Ecto neural progenitor cell (in vitro differentiated cells): ENCODE data around the gene MEN1.

Source experiments
- DNase-seq: peaks from one replicate; pipeline ENCODE4 v3.0.0-alpha.2; 2018; ENCODE audit warnings: low spot score

The MEN1 gene

DNA sequence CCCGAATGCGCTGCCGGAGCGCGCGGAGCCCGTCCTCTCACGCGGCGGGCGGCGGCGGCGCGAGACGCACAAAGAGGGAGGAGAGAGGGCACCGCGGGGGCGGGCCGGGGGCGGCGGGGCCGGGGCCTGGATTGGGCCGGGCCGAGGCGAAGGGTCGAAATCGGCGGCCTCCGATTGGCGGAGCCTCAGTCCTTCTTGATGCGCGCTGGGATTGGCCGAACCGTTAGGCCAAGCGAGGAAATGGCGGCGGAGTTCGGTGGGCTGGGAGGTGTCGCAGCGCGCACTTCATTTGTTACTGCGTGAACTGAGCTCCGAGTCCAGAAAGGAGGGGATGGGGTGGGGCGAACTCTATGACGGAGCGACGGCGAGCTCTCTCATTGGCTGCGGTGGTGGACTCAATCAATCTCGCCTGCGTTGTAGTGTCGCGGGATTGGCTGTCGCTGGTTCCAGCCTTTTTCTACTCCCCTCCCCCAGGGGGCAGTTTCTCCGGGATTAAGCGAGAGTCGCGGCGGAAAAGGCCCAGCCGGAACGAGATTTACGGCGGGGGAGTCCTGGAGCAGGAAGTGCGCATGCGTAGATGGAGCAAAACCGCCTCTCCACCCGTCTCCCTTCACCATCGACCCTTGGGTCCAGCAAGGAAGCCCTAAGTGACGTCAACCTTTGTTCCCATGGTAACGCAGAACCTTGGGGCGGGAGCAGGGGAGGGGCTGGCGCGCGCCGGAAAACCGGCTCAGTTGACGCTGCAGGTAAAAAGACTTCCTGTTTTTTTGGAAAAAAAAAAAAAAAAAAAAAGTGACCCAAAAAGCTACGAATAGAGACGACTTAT, 31.7 kb downstream of the MEN1 start, which contains the start of gene SF1:
TSS of gene SF1 (minus strand) at position 70 of the 826 bp plus-strand sequence. CDS start 150 bp downstream, outside the sequence.
- peak; percentile 100 for DNase-seq

DNA sequence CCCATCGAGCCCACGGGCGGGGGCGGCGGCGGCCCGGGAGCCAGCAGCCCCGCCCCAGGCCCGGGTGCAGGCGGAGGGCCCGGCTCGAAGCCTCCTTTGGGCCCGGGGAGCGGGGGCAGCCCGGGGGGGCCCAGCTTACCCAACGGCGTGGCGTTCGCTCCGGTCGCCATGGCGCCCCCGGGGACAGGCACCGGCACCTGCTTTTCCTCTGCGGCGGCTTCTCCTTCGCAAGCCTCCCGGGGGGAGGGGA, 32.2 kb downstream of the MEN1 start:
- DNase-seq: no peak

DNA sequence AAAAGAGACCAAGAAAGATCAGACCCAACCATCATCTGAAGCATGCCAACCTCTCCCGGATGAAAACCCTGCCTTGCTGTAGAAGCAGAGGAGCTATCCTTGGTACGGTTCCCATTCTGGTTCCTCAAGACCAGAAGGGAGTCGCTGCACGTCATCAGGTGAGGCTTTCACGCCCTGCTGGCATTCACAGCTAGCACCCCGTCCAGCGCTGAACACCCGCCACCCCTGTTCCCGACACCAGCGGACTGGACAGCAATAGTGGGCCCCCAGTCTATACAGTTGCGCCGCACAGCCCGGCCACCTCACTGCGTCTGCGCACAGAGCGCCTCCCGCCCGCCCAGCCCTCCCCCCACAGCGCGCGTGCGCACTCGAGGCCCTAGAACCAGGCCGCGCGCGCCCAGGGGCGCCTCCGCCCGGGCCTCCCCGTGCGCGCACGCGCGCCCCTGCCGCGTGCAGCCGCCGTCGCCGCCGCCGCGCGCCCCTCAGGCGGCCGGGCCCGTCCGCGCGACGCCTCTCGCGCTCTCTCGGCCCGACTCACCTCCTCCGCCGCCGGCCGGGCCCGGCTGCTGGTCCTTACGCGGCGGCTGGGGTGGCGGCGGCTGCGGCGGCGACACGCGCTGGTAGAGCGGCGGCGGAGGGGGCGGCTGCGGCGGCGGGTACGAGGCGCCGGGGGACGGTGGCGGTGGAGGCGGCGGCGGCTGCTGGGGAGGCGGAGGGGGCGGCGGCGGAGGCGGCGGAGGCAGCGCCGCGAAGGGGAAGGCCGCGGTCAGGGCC, 32.7 kb downstream of the MEN1 start:
- DNase-seq: peak; percentile 88

DNA sequence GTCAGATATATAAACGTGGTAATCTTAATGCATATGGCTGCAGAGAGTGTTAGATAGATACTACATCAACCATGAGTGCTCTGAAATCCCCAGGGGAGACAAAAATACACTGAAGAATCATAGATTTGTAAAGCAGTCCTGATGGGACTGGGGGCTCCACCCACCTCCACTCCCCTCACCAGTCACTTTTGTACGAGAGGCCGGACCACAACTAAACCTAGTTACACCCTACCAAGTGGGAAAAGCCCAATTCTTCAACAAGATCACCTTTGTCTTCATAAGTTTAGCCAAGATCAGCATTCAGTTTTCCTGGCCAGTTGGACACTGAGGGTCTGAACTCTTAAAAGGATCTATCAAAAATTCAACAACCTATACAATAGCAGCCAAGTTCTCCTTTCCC, 33.5 kb downstream of the MEN1 start:
- DNase-seq: no peak

DNA sequence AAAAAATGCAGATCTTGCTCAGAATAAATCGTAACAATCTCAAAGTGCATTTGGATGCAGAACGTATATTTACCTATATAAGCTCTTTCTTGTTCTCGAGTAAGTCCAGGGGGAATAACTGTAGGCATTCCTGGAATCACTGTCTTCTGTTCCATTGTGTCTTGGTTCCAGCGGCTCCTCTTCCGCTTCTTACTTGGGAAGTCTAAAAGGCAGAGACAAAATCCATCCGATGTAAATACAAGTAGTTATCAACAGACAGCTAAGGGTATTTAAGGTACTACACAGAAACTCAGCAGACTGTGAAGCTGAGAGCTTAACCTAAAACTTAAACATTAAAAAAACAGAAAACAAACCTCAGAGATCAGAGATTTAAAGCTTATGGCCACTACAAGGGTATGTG, 33.9 kb downstream of the MEN1 start:
- DNase-seq: no peak

DNA sequence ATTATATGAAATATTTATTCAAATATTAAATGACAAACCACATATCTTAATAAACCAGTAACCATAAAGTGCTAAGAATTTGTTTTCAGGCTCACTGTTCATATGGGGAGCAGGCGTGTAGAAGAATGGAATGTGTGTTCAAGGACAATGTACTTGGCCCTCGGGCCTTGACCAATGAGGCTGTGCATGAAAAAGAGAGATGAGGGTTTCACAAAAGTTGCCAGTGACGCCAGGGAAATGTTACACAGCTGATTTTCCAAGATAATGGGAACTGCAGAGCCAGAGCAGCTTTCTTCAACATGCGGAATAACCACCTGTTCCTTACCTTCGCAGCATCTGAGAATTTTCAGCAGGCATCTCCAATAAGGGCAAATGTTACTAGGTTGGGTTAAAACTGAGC, 36.2 kb downstream of the MEN1 start:
- DNase-seq: no peak

DNA sequence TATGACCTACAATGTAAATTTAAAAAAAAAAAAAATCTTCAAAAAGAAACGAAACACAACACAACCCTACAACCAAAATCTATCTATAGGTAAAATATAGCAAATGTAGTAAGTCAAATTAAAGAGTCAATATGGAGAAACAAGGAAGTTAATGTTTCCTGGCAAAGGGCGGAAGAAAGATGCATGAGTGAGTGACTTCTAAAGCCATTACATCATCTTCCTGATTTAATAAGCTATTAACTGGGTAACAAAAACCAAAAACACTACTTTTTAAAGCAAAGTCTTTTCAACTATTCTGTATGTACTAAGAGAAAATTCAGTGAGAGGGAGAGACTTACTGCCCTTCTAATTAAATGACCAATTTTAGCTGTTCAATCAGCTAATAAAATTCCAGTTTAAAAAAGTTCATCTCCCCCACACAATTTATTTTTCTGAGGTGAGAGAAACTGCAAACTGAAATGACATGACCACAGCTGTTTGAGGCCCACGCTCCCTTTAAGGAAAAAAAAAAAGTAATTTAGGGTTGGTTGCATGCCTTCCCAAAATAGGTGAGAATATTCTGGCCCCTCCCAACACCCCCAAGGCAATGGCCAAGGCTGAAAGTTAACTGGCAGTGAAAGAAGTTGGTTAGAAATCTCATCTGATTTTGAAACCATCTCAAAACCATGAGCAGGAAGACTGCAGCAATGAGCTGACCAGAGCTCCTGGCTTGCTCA, 37.9 kb downstream of the MEN1 start:
- DNase-seq: no peak

DNA sequence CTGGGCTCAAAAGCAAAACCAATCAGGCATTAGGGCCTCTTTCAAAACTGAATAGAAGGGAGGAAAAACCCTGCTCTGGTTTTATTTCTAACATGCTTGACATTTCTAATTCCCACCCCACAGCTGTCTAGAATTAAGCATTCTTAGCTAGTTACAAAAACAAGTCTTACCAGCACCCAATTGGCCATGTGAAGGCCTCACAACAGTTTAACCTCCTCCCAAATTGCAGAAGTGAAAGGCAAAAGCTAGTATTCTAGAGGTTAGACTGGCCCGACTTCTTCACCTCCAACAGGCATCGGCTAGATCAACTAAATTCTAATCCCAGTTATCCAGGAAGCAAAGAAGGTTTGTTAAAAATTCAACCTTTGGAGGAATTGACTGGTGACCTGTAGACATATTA, 38.5 kb downstream of the MEN1 start:
- DNase-seq: no peak

DNA sequence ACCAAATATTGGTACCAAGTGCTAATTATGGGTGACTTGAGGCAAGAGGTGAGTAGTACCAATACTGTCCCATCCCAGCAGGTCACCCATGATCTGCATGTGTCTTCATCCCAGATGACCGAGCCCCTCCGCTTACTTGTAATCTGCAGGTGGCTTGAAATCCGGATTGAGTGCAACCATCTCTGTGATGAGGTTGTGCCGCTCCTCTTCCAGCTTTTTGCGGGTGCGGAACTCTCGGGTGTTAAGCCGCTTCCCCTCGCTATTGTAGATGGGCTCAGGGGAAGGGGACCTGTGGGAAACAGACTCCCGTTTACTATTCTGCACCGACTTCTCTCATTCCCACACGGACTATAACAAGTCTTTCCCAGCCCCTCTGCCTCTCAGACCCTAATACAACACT, 40.2 kb downstream of the MEN1 start:
- DNase-seq: no peak

DNA sequence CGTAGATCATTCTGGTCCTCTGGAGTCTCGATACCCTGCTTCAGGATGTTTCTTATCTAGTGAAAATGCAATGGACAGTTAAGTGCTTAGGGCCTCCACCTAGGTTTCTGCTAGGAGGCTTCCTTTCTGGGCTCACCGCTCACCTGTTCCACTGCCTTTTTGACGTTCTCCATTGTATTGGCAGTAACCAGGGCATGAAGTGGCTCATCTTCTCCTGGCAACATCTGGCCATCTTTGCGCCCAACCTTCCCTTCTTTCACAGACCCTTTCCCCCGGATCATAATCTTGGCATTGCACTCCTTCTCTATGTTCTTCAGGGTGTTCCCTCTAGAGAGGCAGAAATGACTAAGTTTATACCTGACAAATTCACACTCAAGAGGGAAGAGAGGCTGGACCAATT, 41.1 kb downstream of the MEN1 start:
- DNase-seq: no peak

DNA sequence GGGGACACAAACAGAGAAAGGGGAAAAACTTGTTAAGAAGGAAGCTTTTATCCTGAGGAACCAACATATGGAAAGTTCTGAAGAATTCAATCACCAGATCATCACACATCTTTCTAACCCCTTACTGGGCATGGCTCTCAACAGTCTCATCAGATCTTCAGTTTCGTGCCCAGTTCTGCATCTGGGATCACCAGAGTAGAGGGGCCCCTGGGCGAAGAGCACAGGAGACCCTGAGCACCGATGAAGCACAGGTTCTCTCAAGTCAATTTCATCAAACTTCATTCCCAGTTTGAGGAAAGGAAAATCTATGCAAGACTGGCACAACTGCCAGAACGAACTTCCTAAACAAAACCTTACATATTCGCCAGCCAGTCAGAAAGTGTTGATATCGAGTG, 42.1 kb downstream of the MEN1 start:
- no peak for DNase-seq

DNA sequence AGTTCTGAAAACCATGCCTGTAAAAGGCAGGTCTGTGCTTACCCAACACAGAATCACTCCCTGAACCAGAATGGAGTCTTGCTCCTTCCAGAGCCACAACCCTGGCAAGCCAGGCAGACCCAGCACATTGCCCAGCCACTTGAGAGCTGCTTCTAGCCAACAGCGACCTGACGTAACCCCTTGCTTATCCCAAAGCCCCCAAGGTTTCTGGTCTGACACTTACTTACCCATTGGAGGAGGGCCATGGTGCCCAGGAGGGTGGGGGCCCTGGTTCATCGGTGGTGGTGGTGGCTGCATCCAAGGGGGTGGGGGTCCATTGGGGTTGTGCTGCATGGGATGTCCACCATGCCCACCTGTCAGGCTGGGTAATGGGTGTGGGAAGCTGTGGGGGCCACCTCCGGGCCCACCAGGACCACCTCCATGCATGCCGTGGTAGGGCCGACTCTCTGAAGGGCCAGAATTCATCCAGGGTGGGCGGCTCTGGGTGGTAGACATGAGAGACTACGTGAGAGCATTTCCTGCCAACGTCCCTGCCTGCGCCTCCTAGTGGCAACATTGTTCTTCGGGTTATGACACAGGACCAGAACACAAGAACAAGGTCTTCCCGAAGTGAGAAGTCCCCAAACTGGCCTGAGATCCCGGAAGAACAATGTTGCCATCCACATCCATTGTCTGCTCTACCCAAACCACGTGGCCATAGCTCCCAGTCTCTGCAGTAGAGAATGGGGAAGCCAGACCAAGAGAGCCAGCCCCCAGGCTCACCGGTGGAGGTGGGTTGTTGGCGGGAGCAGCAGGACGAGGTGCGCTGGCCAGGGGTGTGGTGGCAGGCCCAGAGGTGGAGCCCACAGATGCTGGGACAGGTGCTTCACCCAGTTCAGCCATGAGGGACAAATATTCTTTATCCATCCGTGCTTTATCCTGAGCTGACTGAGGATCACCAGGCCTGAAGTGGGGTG, 42.7 kb downstream of the MEN1 start:
- peak; percentile 86 for DNase-seq

DNA sequence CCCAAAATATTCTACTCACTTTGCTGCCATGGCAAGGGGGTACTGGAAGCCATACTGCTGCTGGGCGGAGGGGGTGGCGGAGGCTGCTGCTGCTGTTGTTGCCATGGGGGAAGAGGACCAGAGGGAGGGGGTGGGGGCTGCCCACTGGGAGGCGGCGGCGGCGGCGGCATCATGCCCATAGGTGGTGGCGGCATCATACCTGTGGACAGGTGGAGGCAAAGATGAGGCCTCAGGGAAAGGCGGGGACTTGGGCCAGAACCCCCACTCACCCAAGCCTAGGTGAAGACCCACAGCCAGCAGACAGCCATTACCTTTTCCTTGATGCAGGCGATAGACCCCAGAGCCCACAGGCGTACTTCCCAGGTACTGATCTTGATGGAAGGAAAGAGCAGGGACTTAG, 43.5 kb downstream of the MEN1 start:
- no peak for DNase-seq

DNA sequence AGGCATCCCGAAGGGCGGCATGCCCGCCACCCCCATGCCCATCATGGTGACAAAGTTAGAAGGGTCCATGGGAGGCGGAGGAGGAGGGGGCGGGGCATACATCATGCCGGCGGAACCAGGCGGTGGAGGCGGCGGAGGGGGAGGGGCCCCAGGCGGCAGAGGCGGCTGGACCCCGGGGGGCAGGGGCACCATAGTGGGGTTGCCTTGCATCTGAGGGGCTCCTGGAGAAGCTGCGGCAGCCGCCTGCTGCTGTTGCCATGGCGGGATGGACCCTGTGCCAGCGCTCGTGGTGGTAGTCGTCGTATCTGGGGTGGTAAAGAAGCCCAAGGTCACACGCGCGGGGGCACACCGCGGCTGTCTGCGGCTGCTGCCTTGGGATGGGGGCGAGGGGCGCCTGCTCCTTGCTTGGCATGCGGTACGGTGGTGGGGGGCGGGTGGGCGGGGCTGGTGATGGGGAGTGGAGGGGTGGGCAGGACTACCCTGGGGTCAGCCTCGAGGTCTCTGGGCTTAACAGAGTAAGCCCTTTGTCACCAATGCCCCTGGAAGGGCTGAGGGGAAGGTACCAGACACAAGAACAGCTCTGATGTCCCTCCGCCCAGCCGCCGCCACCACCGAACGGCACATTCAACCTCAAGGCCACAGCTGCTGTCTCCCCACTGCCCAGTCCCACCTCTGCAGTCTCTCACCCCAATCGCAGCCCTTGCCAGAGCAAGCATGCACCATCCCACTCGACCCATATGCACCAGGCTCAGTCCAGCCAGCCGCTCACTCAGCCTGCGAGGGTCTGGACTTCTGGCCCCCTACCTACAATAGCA, 44.3 kb downstream of the MEN1 start:
- peak; percentile 47 for DNase-seq

DNA sequence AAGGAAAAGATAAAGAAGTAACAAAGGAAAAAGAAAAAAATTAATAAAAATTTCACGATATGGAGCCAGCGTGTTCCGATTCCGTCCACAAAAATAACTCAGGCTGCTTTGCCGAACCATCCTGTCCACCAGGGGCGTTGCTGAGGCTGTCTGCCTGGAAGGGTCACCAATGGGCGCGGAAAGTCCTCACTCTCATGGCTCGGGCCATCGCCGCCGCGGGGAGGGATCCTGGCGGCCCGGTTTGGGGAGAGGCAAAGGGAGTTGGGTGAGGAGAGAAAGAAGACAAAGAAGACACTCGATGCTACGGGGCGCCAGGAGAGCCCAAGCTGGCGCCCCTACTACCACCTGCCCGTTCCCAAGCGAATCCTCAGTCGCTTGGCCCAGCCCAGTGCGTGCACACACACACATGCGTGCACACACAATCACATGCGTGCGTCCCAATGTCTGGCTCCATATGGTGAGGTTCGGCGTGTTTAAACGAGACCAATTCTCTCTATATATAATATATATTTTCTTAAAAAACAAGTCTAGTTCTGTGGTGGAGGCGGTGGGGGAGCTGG, 45.0 kb downstream of the MEN1 start:
- DNase-seq: peak; percentile 54

DNA sequence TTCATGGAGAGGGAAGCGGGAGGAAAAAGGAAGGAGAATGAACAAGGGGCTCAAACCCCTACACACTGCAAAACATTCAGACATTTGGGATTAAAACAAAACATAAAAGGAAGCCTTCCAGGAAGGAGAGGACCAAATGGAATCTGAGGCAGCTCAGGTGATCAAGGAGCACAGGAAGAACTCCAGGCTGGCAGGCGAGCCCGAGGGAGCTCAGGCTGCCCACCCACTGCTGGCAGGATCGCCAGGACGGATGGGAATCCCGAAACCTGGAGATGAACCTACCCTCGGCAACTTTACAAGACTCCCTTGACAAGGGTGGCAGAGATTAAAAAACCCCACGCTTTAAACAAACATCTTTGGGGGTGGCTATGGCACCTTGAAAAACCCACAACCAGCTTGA, 45.6 kb downstream of the MEN1 start:
- no peak for DNase-seq

DNA sequence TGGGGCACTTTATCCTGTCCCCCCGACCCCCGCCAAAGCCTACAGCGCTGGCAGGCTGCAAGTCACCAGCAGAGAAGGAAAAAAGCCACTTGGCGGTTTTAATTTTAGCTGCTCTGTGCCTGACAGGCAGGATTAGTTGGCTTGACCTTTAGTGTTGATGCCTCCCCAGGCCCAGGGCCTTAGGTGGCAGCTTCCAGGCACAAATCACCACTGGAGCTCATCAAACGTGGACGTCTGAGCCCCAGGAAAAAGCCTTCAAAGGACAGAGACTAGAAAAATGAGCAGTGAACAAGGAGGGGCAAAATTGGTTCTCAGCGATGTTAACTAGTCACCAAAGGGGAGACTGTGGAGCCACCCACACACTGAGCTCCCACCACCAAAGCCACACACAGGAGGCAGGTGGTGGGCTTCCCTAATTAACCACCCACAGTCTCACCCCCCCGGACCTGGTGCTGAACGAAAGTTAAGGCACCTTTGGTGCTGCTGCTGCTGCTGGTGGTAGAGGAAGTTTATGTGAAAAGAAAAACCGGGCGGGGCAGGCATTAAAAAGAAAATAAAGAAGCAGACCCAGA, 46.2 kb downstream of the MEN1 start:
- peak; percentile 46 for DNase-seq

DNA sequence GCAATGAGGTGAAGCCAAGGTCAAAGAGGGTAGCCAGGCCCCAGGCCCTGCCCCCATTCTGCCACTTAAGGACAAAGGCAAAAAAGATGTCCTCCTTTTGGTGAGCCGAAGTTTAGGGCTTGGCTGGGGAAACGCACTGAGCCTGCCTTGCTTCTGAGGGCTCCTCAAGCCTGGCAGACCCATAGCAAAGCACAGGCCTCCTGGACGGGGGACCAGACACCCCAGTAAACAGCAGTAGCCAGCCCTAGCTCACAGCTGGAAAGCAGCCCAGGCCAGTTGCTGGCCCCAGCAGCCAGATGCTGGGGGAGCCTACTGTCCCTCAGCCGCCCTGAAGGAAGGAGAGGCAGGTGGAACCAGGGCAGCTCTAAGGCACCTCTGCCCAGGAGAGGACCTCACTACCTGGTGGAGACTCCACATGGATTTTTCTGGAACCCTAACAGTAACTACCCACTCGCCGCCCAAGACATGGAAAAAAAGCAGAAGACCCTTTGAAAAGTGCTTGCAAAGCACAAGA, 46.8 kb downstream of the MEN1 start:
- no peak for DNase-seq

DNA sequence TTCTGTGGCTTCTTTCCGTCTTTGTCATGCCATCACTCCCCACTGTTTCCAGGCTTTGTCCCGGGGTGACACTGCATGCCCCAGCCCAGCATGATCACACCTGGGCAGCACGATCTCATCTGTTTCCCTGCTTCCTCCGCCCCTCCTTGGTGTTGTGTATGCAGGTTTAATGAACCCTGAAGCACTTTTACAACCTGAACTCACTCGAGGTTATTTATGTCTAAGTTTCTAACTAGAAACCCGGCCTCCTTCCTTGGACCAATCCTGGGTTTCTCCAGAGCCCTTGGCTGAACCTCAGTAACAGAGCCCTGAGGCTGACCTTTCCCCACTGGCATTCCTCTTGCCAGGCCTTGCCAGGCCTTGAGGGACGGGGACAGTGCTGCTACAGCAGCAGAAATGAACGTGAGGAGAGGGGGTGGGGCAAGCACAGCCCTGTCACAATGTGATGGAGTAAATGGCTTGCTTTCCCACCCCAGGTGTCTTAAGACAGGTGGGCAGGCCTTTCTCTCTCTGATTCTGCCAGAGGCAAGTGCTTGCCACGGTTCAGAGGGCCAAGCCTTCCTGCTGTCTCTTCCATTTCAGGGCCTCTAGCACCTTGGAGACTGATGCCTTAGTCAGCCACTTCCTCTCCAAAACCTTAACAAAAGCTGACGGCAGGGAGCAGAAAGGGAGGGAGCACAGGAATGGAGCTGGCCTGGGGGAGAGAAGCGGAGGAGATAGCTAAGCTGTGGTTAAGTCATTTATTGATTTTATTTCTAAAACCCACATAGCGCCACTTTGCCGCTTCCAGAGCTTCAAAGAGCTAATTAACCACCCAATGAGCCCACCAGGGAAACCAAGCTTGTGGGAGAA, 47.5 kb downstream of the MEN1 start:
- no peak for DNase-seq
